Heart left ventricle (tissue), 16 donors: ENCODE results near the gene ZBTB45. TPM values are rescaled to one million over a fixed set of nuclear protein-coding genes. Genes with fewer than 3 reads are reported as not detected.

Experiments
- ATAC-seq, 4 donors: fragments of 200-7000 bp; cut with Tn5 transposase; one replicate each; pipeline ENCODE4 v1.9.1; 2020 to 2022; ENCODE audit warnings: moderate library complexity in 4 of 4, mild to moderate bottlenecking in 3 of 4, moderate number of reproducible peaks in 1 of 4
- DNase-seq, 5 donors: peaks; one replicate each; pipeline ENCODE4 v3.0.0-alpha.2; 2020
- H3K27ac ChIP-seq, 12 donors: fragments of 200-600 bp; sonication (generic) in 4 of 12; one replicate each; pipeline versions ENCODE4 v1.5.0 to v1.8.0; 2016 to 2022; ENCODE audit warnings: mild to moderate bottlenecking in 2 of 12
- H3K27me3 ChIP-seq, 9 donors: fragments of 200-600 bp; sonication (generic) in 2 of 9; one replicate each; pipeline versions ENCODE4 v1.5.1 to v1.8.0; 2016 to 2022; ENCODE audit warnings: mild to moderate bottlenecking in 3 of 9
- H3K36me3 ChIP-seq, 9 donors: fragments of 200-600 bp; sonication (generic) in 2 of 9; one replicate each; pipeline versions ENCODE4 v1.5.0 to v1.8.0; 2018 to 2022; ENCODE audit warnings: mild to moderate bottlenecking in 2 of 9
- H3K4me1 ChIP-seq, 12 donors: fragments of 200-600 bp; sonication (generic) in 4 of 12; one replicate each; pipeline versions ENCODE4 v1.5.0 to v1.8.0; 2016 to 2022; ENCODE audit warnings: mild to moderate bottlenecking in 3 of 12
- H3K4me3 ChIP-seq, 12 donors: fragments of 200-600 bp; sonication (generic) in 4 of 12; one replicate each; pipeline versions ENCODE4 v1.5.0 to v1.8.0; 2017 to 2022; ENCODE audit warnings: mild to moderate bottlenecking in 9 of 12, moderate library complexity in 4 of 12
- H3K9me3 ChIP-seq, 12 donors: fragments of 200-600 bp; sonication (generic) in 4 of 12; one replicate each; pipeline versions ENCODE4 v1.5.0 to v1.8.0; 2016 to 2022; ENCODE audit warnings: mild to moderate bottlenecking in 1 of 12
- CTCF ChIP-seq, 12 donors: fragments of 200-600 bp; sonication (generic) in 4 of 12; IDR thresholded peaks; one replicate each; pipeline versions ENCODE4 v1.5.0 to v1.8.0; 2018 to 2022; ENCODE audit warnings: antibody characterized with exemption in 12 of 12, mild to moderate bottlenecking in 5 of 12
- POLR2A ChIP-seq, 2 donors: fragments of 450-650 bp; IDR thresholded peaks; one replicate each; pipeline ENCODE4 v1.6.1; 2017; ENCODE audit warnings: antibody characterized with exemption in 2 of 2, mild to moderate bottlenecking in 2 of 2, moderate library complexity in 2 of 2
- WGBS, 4 donors: extraction: QIAGEN DNeasy Blood & Tissue Kit in 2 of 4; methylation state at CpG; one replicate each; pipeline versions ENCODE4 v1.1.5 to v1.1.7; 2013 to 2018; 5-methylcytosine and 5-hydroxymethylcytosine counted together
- intact Hi-C, 10 donors: fragments of 100-400 bp; cut with DNase I; formaldehyde crosslinking; loops; one replicate each; pipeline versions ENCODE4 v1.11.1 to v1.14.2; 2022
- polyA plus RNA-seq, 2 donors: library from polyadenylated mRNA; stranded (reverse); fragments of 200-250 nt; gene quantifications; one replicate each; pipeline ENCODE4 v1.2.3, GENCODE V29; 2013
- total RNA-seq, 9 donors: library from RNA; depleted of rRNA in 2 of 9; stranded (reverse); fragments of >200 nt in 2 of 9; fragmentation: NEBNext Ultra II Directional in 3 of 9; extraction: Animal tissue kit (Norgen Biotek cat#: 25700) in 3 of 9; gene quantifications; one replicate each; pipeline versions ENCODE4 v1.1.0 to v1.2.4, GENCODE V29; 2016 to 2023
- donor health status: ischemic (EF 13 %, LVEDD 7.1; RV severe dilation, severe dysfunction).
- donor health status: healthy with polysubstance abuse.
- donor health status: DM: no; HTN: yes; CAD: no.
- donor health status: DM: no; HTN: no; CAD: no.
- donor health status: ischemic (EF 25% LVEDD 6.9; RV normal size, moderate dysfunction).
- donor health status: ischemic (EF 25% LVEDD 5.7; RV mildly dilated, moderate dysfunction).
- donor health status: healthy.
- donor health status: DM: yes; HTN: yes; CAD: no.
- donor health status: ischemic (EF 35%, LVEDD 5.7; RV mildly dilated, moderate dysfunction).
- donor health status: nonischemic (EF 11% LVEDD 7.7; RV severe dilation, severe dysfunction).
- donor health status: DM: yes; HTN: yes; CAD: no.
- donor health status: PGD.
- donor health status: ischemic (EF 29% LVEDD 5.4; RV normal size, mild dysfunction).
- donor health status: nonischemic (EF 23%, LVEDD 6.1; RV moderate dilation, normal function).

ZBTB45 gene
- total and polyA plus RNA-seq, 11 donors, result 6.9 to 13.4 (median 10.4) TPM

GRCh38 chr19:58522709-58523108 is 3.1 kb upstream of the ZBTB45 start:
- ATAC-seq (no peak), DNase-seq (no peak)
- no peaks in the 10 kb centered on the region for H3K9me3 ChIP-seq
- 73 to 85% (median 82%) methylated on average over 3 of the region's 3 CpGs for WGBS, 4 donors
- intact Hi-C loops, result no loop called here
- TF ChIP-seq CTCF (IDR thresholded peaks at IDR 0.05) (no peak), POLR2A (IDR thresholded peaks at IDR 0.05) (no peak)
- no peak overlapping the region for H3K27ac ChIP-seq
- peaks cover 7 to 26% (median 17%) of the 10 kb centered on the region in 12 donors for H3K4me1 ChIP-seq
- H3K4me3 ChIP-seq, result no peak overlapping the region
- H3K36me3 ChIP-seq, result no peaks in the 10 kb centered on the region
- no peaks in the 10 kb centered on the region for H3K27me3 ChIP-seq

DNA sequence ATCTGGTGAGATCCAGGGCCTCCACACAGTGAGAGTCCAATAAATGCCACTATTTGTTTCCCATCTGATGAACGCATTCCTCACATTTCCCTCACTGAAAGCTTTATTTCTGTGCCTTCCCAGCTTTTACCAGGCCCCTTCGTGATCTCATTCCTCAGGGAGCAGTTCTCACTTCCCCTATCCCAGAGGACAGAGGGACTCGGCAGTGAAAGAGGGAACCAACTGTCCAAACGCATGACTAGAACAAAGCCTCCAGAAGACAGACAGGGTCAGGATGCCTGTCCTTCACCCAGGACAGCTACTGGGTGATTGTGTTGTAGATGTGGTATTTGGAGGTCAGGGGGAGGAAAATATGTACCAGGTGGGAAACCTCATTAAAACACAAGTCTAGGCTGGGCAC is 2.0 kb upstream of the ZBTB45 start:
- Histone ChIP-seq H3K9me3 (no peaks in the 10 kb centered on the region), H3K27me3 (no peaks in the 10 kb centered on the region), H3K4me1 (peaks cover 7 to 33% (median 23%) of the 10 kb centered on the region in 12 donors), H3K4me3 (no peak overlapping the region), H3K27ac (no peak overlapping the region), H3K36me3 (peaks cover 0 to 9% (median 7%) of the 10 kb centered on the region in 9 donors)
- intact Hi-C loops, result loop anchor here in 1 of 10 donors (2.0 kb wide), 1 partner anchor 17 kb away; no protein-coding TSS in a partner anchor
- 63 to 74% (median 68%) methylated on average over 4 of the region's 4 CpGs for WGBS, 4 donors
- no peak for TF ChIP-seq CTCF (IDR thresholded peaks at IDR 0.05)
- no peak for DNase-seq
- ATAC-seq, result no peak

GRCh38 chr19:58520257-58520599 is 618 bp upstream of the ZBTB45 start:
- intact Hi-C loops, result loop anchor here in 1 of 10 donors (2.0 kb wide), 1 partner anchor 19 kb away; no protein-coding TSS in a partner anchor
- peak overlapping the region; percentile 70 to 97 (median 86) for H3K4me3 ChIP-seq
- H3K36me3 ChIP-seq, result peaks cover 0 to 23% (median 17%) of the 10 kb centered on the region in 9 donors
- TF ChIP-seq POLR2A (IDR thresholded peaks at IDR 0.05) (no peak), CTCF (IDR thresholded peaks at IDR 0.05) (no peak)
- DNase-seq, result no peak
- H3K27me3 ChIP-seq, result no peaks in the 10 kb centered on the region
- no peaks in the 10 kb centered on the region for H3K9me3 ChIP-seq
- peak in 1 of 4 donors; percentile 40 for ATAC-seq
- peak overlapping the region; percentile 79 to 99 (median 94) for H3K27ac ChIP-seq
- peaks cover 7 to 47% (median 30%) of the 10 kb centered on the region in 12 donors for H3K4me1 ChIP-seq
- WGBS, 4 donors, result 8 to 18% (median 11%) methylated on average over 6 to 7 of the region's 7 CpGs

GRCh38 chr19:58519087-58519354 is 589 bp downstream of the ZBTB45 start:
- H3K36me3 ChIP-seq, result peaks cover 0 to 26% (median 17%) of the 10 kb centered on the region in 9 donors
- peak overlapping the region; percentile 79 to 99 (median 94) for H3K27ac ChIP-seq
- peak in 11 of 12 donors; percentile 32 to 66 (median 48) for TF ChIP-seq CTCF (IDR thresholded peaks at IDR 0.05)
- TF ChIP-seq POLR2A (IDR thresholded peaks at IDR 0.05), result no peak
- peaks cover 7 to 59% (median 35%) of the 10 kb centered on the region in 12 donors for H3K4me1 ChIP-seq
- no peaks in the 10 kb centered on the region for H3K27me3 ChIP-seq
- WGBS, 4 donors, result 0 to 4% (median 1%) methylated on average over 11 to 14 of the region's 14 CpGs
- intact Hi-C loops, result loop anchor here in 4 of 10 donors (1.0 to 2.0 kb wide), 5 partner anchors 24 to 336 kb away; partner anchors contain the start of genes TRIM28 (in 2 of the 4), MZF1 (in 1 of the 4) and ZNF274 (in 1 of the 4)
- no peaks in the 10 kb centered on the region for H3K9me3 ChIP-seq
- DNase-seq (peak; percentile 66 to 77 (median 70)), ATAC-seq (peak in 3 of 4 donors; percentile 39 to 66 (median 59))
- H3K4me3 ChIP-seq, result peak overlapping the region; percentile 70 to 97 (median 86)
